ENCODE measurements around the gene EIF3D. TPM values are rescaled to one million over a fixed set of nuclear protein-coding genes. Genes with fewer than 3 reads are reported as not detected.

Gene EIF3D
- total RNA-seq, 1 donor from 2014 or later, result 212 TPM

DNA sequence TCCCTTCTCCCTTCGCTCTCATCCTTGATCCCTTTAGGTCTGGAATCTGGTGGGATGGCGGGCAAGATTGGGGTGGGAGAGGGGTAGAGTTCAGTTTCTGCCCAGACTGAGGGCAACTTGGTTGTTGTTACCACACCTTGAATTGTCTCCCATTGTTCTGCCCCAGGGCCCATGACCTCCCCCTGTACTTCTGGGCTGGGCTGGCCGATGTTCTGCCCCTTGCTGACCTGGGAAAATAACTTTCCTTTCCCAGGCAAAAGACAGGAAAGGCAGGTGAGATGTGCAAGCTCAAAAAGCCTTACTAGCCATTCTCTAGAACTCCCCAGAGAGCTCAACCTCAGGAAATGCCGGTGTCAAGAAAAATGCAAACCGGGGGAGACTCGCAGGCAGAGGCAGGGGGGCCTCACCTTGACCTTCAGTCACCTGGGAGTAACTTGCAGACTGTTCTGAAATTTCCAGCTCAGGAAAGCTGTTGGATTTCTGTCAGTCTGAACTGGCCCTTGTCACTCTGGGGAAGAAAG, 32.4 kb upstream of the EIF3D start:
- DNase-seq (ENCODE audit: low spot score in 2 of 2), result no peak
- Histone ChIP-seq H3K4me3 (no peak overlapping the region), H3K36me3 (no peaks in the 10 kb centered on the region), H3K27ac (no peak overlapping the region), H3K9me3 (no peaks in the 10 kb centered on the region), H3K4me1 (no peaks in the 10 kb centered on the region), H3K27me3 (peaks cover 9% of the 10 kb centered on the region)
- intact Hi-C loops (cut with DNase I), result no loop called here
- TF ChIP-seq, protein P1, sequence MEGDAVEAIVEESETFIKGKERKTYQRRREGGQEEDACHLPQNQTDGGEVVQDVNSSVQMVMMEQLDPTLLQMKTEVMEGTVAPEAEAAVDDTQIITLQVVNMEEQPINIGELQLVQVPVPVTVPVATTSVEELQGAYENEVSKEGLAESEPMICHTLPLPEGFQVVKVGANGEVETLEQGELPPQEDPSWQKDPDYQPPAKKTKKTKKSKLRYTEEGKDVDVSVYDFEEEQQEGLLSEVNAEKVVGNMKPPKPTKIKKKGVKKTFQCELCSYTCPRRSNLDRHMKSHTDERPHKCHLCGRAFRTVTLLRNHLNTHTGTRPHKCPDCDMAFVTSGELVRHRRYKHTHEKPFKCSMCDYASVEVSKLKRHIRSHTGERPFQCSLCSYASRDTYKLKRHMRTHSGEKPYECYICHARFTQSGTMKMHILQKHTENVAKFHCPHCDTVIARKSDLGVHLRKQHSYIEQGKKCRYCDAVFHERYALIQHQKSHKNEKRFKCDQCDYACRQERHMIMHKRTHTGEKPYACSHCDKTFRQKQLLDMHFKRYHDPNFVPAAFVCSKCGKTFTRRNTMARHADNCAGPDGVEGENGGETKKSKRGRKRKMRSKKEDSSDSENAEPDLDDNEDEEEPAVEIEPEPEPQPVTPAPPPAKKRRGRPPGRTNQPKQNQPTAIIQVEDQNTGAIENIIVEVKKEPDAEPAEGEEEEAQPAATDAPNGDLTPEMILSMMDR (IDR thresholded peaks at IDR 0.05), result no peak

DNA sequence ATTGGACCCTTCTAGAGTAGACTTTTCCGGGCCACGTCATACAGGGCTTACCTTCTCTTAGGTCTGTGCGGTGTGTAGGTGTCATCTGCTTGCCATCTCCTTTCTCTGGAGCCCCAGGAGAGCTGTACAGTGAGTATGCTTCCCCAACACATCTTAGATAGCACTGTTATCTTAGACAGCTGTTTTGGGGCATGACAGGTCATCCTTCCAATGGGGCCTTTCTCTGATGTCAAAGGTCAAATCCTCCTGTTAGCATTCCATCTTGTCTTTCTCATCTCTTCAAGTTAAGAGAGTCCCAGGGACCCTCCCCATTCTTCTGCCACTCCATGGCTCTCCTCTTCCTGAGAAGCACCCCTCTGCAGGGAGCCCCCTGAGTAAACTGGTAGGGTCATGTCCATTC, 31.0 kb upstream of the EIF3D start:
- Histone ChIP-seq H3K4me1 (no peaks in the 10 kb centered on the region), H3K27ac (no peak overlapping the region), H3K36me3 (no peaks in the 10 kb centered on the region), H3K9me3 (no peaks in the 10 kb centered on the region), H3K27me3 (peaks cover 9% of the 10 kb centered on the region), H3K4me3 (no peak overlapping the region)
- no peak for DNase-seq (ENCODE audit: low spot score in 2 of 2)
- TF ChIP-seq, protein P1 (IDR thresholded peaks at IDR 0.05), result no peak
- intact Hi-C loops (cut with DNase I), result no loop called here

DNA sequence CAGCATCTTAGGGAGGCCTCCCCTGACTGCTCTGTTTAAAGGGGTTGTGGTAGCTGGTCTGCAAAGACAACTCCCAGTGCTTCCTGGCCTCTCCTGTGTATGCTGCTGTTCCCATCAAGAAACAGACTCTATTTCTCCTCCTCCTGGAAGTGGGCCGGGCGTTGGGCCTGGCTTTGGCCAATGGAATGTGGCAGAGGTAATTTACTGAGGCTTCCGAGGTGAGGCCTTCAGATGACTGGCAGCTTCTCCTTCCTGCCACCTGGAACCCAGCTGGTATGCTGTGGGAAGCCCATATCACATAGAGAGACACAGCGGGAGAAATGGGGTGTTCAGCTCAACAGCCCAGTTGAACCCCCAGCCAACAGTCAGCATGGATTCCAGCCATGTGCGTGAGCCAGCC, 25.1 kb upstream of the EIF3D start:
- H3K27me3 ChIP-seq, result no peaks in the 10 kb centered on the region
- intact Hi-C loops (cut with DNase I), result no loop called here
- no peak overlapping the region for H3K27ac ChIP-seq
- H3K4me3 ChIP-seq, result no peak overlapping the region
- no peaks in the 10 kb centered on the region for H3K9me3 ChIP-seq
- H3K4me1 ChIP-seq, result no peaks in the 10 kb centered on the region
- no peaks in the 10 kb centered on the region for H3K36me3 ChIP-seq
- TF ChIP-seq, protein P1 (IDR thresholded peaks at IDR 0.05), result no peak
- no peak for DNase-seq (ENCODE audit: low spot score in 2 of 2)

DNA sequence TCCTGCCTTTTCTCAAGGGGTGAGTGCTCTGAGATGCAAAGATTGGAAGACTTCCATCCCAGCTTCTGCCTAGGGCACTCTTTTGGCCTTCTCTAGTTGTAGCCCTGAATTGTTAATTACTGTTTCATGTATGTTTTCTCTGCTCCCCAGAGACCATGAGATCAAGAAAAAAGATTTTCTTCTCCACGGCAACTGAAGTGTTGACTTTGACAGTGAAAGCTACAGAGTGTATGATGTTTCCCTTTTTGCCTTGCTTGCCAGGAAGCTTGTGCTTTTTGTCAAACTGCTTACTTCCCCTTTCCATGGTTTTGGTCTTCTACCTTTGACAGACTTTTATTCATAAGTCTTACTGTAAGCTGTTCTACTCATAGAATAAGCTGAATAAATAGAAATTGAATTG, 23.3 kb upstream of the EIF3D start:
- TF ChIP-seq, protein P1 (IDR thresholded peaks at IDR 0.05), result no peak
- no peak for DNase-seq (ENCODE audit: low spot score in 2 of 2)
- intact Hi-C loops (cut with DNase I), result no loop called here
- Histone ChIP-seq H3K4me3 (no peak overlapping the region), H3K4me1 (no peaks in the 10 kb centered on the region), H3K9me3 (no peaks in the 10 kb centered on the region), H3K36me3 (no peaks in the 10 kb centered on the region), H3K27ac (no peak overlapping the region), H3K27me3 (no peaks in the 10 kb centered on the region)

- Histone ChIP-seq H3K9me3 (no peaks in the 10 kb centered on the region), H3K27ac (no peak overlapping the region), H3K4me1 (no peaks in the 10 kb centered on the region), H3K4me3 (no peak overlapping the region), H3K36me3 (no peaks in the 10 kb centered on the region), H3K27me3 (no peaks in the 10 kb centered on the region)
- TF ChIP-seq, protein P1 (IDR thresholded peaks at IDR 0.05), result no peak
- intact Hi-C loops (cut with DNase I), result no loop called here
- no peak for DNase-seq (ENCODE audit: low spot score in 2 of 2)
Measured at GRCh38 chr22:36550701-36551495, 21.9 kb upstream of the EIF3D start.
